ENCODE results near the gene ZNF324.
A peak's percentile ranks its signal among the peaks of the same experiment; 100 is the strongest.
"Not testable (repeated sequence)": the region's sequence is repeated elsewhere in the genome, so short reads cannot be mapped to it uniquely, and the experiment has no call there.

Gene ZNF324

DNA sequence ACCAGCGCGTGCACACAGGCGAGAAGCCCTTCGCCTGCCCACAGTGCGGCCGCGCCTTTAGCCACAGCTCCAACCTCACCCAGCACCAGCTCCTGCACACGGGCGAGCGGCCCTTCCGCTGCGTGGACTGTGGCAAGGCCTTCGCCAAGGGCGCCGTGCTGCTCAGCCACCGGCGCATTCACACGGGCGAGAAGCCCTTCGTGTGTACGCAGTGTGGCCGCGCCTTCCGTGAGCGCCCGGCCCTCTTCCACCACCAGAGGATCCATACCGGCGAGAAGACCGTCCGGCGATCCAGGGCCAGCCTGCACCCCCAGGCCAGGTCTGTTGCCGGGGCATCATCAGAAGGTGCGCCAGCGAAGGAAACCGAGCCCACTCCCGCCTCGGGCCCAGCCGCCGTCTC is 4.9 kb downstream of the ZNF324 start:
- no peak for DNase-seq (ENCODE audit: low read depth)

DNA sequence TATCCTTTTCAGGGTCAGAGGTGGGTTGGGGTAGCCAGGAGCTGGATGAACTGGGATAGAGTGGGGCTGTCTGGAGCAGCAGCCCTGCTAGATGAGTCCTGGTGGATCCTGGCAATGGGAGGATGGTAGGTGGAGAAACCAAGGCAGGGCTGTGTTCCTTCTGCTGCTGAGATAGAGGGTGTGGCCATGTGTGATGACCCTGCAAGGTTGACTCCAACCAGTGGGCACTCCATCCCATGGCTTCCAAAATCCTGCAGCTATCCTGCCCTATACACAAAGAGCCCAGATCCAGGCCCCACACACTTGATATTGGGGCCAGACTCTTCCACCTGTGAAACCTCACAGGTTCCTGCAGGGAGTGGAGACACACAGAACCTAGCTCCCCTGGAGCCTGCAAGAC is 6.9 kb downstream of the ZNF324 start:
- no peak for DNase-seq (ENCODE audit: low read depth)

DNA sequence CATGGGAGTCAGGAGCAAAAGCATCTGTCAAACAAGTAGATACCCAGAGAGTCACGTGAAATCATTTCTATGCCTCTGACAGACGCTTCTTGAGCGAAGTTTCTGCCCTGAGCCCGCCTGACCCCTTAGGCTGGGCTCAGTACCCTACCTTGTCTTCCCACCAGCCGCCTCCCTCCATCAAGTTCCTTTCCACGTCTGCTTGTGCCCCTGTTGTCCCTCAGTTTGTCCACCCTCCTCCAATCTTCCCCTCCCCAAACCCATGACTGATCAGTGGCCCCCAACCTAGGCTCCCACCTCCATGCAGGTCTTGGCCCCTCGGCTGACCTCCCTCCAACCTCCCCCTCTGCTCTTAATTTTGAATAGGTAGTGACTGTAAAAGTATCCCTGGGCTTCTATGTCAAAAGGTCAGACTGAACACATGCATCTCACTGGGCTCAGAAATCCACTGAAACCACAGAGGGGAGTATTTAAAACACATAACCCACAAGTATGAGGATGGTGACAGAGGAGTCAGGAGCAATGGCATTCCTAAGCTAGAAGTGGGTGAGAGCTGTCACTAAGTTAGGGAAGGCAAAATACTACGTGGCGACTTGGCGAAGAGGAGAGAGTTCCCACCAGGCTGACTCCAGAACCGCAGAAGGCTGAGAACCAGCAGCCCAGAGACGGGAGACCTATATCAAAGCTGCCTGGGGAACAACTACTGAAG is 7.6 kb downstream of the ZNF324 start:
- no peak for DNase-seq (ENCODE audit: low read depth)

DNA sequence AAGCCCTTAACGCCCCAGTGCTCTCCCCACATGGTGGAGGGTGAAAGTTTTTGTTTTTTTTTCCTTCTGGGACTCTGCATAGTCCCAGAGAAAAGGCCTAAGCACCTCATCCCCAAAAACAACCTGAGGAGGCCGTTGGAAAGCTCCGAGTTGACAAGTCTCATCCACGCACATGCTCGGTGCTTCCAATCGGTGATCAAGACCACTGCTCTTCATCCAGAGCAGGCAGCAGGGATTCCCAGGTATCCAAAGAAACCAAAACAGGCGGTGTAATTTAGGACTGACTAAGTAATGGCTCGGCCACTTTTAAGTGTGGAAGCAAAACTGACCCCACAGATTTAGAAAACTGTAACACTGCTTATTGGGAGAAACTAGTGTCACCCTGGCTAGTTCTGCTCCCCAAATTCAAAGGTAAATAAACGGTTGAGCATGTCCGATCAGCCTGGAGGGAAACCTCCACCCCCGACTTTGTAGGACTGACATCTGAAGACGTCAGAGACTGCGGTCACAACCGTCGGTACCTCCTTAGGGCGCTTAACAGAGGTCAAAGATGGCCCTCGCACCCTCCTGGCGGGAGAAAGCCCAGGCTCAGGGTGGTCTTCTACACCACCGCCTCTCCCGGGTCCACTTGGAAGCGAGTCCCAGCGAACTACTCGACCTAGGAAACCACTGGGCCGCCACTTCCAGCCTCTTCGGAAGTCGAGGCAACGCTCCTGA is 8.3 kb downstream of the ZNF324 start:
- DNase-seq (ENCODE audit: low read depth), result no peak

DNA sequence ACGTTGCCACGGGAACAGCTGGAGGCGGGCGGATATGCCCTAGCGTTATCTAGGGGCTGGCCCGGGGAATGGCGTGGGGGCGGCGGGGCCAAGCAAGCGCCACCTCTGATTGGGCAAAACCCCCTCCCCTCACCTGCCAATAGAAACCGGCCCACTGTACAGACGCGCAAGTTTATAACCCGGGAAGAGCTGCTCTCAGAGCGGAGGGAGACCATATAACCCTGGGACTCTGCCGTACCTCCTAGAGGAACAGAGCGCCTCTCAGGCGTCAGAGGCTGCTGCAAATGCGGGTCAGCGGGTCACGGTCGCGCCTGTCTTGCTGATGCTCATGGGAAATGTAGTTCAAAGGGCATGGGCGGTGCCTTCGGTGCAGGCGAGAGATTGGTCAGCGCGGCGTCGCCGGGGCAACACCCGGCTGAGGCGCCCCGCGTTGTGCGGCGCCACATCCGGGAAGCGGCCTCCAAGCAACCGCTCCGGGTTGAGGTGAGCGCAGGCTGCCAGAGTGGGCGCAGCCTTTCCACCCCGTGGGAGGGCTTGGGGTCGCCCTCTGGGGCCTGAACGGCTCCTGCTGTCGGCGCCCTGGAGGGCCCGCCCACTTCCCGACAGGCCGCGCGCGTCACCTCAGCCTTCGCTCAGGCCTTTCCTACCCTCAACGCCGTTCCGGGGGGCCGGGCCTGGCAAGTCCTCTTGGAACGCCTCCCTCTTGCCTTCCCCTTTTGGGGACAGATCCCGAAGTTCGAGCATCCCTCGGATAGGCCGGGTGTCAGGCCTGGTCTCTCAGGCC is 9.0 kb downstream of the ZNF324 start, which contains the start of gene ZNF446:
ZNF446 (plus strand) TSS at position 639 of the 784 bp plus-strand sequence. CDS start 867 bp downstream, outside the sequence.
- DNase-seq (ENCODE audit: low read depth), result peak; percentile 93

DNA sequence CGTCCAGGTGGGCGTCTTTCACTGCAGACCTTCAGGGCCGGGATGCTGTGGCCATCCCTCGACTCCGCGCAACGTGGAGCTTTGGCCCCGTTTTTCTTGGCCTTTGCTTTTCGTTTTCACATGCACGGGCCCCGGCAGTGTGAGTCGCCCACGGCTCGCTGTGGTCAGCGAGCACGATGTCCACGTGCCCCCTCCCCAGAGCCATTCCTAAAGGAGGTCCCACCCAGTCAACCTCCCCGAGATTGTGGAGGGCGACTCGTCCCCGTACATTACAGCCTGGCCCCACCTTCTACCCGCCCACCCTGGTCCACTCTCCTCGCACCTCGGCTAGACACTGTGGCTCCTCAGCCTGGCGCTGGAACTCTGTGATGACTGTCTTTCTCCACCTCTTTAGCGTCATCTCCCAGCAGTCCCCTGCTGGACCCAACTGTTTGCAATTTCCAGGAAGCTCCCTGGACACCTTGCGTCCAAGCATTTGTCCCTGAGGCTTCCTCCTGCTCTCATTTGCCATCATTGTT is 9.7 kb downstream of the ZNF324 start:
- no peak for DNase-seq (ENCODE audit: low read depth)

DNA sequence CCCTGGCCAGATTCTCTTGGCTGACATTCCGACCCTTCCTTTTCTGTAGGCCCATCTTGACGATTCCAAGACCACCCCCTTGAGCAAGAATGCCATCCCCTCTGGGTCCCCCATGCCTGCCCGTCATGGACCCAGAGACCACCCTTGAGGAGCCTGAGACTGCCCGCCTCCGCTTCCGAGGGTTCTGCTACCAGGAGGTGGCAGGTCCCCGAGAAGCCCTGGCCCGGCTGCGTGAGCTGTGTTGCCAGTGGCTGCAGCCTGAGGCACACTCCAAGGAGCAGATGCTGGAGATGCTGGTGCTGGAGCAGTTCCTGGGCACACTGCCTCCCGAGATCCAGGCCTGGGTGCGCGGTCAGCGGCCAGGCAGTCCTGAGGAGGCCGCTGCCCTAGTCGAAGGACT is 10.2 kb downstream of the ZNF324 start:
- DNase-seq (ENCODE audit: low read depth), result no peak

DNA sequence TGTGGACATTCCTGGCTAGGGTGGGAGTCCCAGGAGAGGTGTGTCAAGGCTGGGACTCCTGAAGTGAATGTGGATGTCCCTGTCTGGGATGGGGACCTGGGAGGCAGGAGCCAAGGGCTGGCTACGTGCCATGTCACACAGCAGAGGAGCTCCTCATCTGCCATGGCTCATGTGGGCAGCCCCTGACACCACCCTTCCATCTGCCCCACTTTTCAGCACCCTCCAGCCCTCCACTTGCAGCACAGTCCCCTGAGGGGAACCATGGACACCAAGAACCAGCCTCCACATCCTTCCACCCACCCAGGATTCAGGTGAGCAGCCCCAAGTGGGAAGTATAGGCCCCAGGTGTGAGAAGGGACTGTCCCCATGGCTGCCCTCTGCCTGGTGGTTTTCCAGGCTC is 11.0 kb downstream of the ZNF324 start:
- DNase-seq (ENCODE audit: low read depth), result no peak

DNA sequence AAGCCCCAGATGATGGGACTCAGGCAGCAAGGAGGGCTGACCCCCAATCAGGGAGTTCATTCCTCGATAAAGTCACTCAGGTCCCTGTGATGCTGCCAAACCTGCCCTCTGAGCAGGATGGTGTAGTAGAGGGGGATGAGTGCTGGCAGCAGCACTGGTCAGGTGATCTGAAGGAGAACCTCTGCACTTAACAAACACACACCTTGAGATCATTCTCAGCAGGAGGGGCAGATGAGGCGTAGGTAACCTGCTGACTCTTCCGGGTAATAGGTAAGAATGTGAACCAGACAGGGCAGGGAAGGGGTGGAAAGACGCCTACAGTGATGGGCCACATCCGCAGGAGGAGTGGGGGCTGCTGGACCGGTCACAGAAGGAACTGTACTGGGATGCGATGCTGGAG is 12.4 kb downstream of the ZNF324 start:
- no peak for DNase-seq (ENCODE audit: low read depth)

DNA sequence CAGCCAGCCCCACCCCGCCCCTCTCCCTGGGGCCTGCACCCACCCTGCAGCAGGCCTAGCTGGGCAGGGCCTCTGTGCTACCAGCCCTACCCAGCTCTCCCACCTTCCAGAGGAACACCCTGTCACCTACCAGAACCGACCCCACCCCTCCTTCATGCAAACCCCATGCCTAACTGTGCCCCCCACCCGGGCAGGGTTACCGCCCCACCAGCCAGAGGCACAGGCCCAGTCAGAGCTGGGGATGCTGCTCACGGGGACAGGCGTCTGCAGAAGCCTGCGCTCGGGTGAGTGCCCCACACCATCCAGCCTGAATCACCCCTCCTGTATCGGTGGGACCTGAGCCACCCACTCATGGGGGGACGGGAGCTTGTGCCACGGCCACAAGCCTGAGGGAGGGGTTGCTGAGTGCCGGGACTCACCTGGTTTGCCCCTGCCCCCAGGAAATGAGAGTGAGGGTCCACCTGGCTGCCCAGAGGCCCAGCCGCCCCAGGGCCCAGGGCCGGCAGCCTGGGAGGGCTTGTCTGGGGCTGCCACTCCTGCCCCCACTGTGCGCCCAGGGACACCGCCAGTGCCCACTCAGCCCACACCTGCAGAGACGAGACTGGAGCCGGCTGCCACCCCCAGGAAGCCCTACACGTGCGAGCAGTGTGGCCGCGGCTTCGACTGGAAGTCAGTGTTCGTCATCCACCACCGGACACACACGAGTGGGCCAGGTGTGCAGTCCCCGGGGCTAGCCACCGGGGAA is 13.0 kb downstream of the ZNF324 start:
- DNase-seq (ENCODE audit: low read depth), result no peak

DNA sequence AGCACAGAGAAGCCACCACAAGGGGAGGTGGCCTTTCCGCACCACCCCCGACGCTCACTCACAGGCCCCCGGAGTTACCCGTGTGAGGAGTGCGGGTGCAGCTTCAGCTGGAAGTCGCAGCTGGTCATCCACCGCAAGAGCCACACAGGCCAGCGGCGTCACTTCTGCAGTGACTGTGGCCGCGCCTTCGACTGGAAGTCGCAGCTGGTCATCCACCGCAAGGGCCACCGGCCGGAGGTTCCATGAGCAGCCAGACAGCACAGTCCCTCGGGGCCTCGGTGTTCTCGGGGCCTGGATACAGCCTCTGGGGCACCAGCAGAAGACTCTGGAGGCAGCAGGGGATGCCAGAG is 13.6 kb downstream of the ZNF324 start:
- DNase-seq (ENCODE audit: low read depth), result no peak

DNA sequence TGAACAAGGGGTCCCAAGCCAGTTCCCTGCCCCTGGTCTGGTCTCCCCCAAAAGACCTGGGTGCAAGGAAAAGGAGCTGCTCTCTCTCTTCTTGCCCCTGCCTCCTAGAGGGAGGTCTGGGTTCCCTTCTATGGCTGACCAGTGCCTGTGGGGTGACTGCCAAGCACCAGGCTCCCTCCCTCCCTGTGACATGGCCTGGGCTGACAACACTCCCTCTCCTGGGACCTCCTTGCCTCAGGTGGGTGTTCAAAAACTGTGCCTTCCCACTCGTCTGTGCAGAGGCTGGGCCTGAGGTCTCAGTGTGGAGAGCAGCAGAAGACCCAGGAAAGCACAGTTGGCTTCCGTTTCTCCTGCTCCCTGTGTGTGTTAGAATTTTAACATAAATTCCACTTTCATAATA is 14.0 kb downstream of the ZNF324 start:
- DNase-seq (ENCODE audit: low read depth), result no peak

DNA sequence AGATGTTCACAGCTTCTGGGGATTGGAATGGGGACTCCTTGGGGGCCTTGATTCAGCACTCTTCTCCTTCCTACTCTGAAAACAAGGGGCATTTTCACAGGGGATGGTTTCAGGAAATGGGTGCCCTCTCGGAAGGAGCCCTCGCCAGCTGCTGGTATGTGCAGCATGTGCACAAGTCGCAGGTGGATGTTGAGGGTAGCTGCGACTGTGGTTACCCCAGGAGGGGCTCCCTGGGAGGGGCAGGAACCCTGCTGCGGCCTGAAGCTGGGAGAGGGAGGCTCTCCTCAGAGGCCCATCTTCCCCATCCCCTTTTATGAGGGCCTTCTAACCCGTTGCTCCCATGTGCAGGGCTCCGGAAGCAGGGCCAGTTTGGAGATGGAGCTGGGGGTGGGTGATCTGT is 15.5 kb downstream of the ZNF324 start:
- DNase-seq (ENCODE audit: low read depth), result no peak

DNA sequence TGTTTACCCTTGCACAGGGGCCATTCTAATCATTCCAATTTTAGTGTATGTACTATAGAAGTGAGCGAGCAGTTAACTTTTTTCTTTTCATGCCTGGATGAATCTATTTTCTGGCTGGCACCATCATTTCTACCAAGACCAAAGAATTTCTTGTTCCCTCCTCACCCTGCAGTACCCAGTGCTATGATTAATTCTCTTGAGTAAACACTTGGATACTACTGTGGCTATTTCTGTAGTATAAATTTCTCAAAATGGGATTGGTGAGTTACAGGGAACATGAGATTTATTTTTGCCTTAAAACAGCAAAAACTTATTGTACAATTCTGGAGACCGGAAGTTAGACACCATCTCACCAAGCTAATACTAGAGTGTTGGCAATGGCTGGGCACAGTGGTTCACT is 16.9 kb downstream of the ZNF324 start:
- DNase-seq (ENCODE audit: low read depth), result no peak

DNA sequence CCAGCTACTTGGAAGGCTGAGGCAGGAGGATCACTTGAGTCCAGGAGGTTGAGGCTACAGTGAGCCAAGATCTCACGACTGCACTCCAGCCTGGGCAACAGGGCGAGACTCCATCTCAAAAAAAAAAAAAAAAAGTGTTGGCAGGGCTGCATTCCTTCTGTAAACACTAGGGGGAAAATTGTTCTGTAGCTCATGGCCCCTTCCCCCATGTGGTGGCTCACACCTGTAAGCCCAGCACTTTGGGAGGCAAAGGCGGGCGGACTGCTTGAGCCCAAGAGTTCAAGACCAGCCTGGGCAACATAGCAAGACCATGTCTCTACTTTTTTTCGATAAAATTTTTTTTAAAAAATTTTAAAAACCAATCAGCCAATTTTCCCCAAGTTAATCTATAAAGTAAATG is 17.5 kb downstream of the ZNF324 start:
- not testable (repeated sequence) for DNase-seq (ENCODE audit: low read depth)

DNA sequence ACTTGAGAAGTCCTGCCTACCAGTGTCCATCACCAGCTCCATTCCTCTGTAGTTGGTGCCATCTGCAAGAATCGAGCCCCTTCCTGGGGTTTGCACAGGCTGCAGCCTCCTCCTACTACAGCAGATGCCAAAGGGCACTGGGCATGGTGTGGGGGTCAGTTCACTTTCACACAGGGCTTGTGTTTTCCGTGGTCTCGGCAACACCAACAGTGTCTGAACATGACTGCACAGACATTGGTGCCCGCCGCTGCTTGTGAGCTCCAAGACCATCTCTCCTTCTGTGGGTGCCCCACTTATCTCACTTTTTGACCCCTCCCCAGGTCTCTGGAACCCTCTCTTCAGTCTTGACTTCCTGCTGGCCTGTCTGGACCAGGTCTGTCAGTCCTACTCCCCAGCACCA is 24.5 kb downstream of the ZNF324 start:
- no peak for DNase-seq (ENCODE audit: low read depth)

DNA sequence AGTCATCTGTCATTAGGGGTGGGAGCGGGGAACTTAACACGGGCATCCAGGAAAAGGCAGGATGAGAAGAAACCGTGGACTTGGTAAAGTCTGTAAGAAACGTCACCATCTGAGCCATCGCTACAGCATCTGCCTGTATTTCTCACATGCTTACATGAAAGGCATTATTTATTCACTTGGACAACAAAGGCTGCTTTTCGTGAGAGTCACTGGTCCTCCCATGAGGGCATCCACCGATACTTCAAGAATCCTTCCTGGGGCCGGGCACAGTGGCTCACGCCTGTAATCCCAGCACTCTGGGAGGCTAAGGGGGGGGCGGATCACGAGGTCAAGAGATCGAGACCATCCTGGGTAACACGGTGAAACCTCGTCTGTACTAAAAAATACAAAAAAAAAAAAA is 25.4 kb downstream of the ZNF324 start:
- no peak for DNase-seq (ENCODE audit: low read depth)

DNA sequence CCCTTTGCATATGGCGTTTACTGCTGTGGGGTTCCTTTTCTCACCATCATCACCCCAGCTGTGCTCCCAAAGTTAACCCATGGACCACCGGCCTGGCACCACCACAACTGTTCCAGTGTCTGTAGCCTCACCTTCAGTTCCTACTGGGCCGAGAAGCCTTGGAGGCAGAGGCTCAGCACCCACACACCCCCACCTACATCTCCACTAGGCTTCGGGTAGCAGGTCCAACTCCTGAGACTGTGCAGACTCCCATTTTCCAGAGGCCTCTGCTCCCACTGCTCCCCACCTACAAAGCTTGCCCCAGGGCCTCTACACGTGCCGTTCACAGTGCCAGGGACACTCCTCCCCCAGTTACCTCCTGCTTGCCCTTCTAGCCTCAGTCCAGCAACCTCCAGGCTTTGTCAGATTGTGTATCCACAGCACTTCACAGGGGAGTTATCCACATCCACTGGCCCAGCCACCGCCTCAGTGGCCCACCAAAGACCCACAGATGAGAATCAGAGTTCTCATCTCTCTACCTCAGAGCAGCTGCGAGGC is 30.8 kb downstream of the ZNF324 start:
- DNase-seq (ENCODE audit: low read depth), result no peak

DNA sequence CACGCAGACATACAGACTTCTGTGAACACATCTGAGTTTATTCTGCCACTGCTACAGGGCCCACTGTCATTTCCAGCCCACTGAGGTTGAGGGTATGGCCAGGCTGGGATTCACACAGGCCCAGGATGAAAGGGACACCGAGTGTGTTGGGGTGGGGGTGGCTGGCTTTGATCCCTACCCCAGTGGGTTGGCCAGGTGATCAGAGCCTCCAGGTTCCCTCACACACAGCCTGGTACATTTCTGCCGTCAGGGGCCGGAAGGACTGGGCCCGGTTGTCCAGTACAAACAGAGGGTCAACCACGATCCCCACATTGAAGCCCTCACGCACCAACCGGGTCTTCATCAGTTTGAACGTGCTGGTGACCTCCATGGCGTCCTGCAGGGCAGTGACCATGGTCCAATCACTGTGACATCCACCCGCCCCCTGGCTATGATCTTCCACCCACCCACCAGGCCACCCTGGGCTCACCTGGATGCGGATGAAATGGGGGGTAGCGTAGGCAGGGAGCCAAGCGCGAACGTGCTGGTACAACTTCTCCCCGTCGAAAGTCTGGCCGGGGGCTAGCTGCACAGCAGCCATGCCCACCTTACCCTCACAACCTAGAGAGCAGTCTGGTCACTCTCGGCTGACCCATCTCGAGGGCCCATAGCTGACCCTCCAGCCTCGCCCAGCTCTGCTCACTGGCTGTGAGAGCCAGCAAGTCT is 31.6 kb downstream of the ZNF324 start:
- no peak for DNase-seq (ENCODE audit: low read depth)

DNA sequence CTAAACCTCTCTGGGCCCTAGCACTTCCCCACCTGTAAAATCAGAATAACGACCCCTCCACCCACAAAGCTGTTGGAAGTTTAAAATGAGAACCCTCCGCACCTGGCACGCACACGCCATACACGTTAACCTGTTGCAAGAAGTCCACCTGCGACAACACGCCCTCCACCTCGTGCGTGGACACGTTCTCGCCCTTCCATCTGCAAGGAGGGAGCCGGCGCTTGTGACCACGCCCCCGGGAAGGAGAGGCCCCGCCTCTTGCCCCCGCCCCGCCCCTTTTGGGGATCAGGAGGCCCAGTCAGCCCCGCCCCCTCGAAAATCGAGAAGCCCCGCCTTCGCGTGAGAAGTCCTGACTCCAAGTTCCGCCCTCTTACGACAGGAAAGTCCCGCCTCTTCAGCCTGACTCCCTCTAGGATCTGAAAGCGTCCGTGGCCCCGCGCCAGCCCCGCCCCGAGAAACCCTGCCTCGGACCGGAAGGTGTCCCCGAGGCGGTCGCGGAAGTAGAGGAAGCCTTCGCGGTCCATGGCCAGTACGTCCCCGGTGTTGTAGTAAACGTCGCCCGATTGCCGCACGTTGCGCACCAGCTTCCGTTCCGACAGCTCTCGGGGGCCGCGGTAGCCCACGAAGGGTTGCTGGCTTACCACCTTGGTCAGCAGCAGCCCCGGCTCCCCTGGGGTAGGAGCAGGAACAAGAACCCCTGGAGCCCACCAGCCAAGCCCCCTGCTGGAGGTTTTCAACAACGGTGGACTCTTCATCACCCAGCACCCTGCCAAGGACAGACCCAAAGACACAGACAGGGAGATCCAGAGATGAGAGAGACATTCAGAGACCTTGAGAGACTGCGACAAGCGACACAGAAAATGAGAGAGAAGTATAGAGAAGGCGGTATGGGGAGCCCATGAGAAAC is 32.4 kb downstream of the ZNF324 start:
- DNase-seq (ENCODE audit: low read depth), result peak; percentile 95

Measured in stimulated activated CD4-positive, alpha-beta T cell treated with anti-CD3 and anti-CD28 coated beads, Interleukin-2, amount 100 ng/mL, for 4 hours (primary cell).